ENCODE measurements around the gene RPL7L1.
"Not testable (repeated sequence)": the region's sequence is repeated elsewhere in the genome, so short reads cannot be mapped to it uniquely, and the experiment has no call there.

Gene RPL7L1

GRCh38 chr6:42890311-42891198 lies 11.1 kb downstream of the RPL7L1 start:
- FAIRE-seq (peak; percentile 88), DNase-seq (ENCODE audit: extremely low spot score, insufficient read length, low read depth) (peak; percentile 92)

- DNase-seq (ENCODE audit: extremely low spot score, insufficient read length, low read depth) (no peak), FAIRE-seq (no peak)
Observed at GRCh38 chr6:42891199-42891722, 11.8 kb downstream of the RPL7L1 start.

GRCh38 chr6:42894041-42894828 lies 14.8 kb downstream of the RPL7L1 start:
- not testable (repeated sequence) for FAIRE-seq; DNase-seq (ENCODE audit: extremely low spot score, insufficient read length, low read depth)

- no peak for DNase-seq (ENCODE audit: extremely low spot score, insufficient read length, low read depth)
- no peak for FAIRE-seq
Observed at GRCh38 chr6:42896178-42896719, 16.8 kb downstream of the RPL7L1 start.

- peak; percentile 81 for FAIRE-seq
- no peak for DNase-seq (ENCODE audit: extremely low spot score, insufficient read length, low read depth)
Observed at GRCh38 chr6:42898891-42899361, 19.5 kb downstream of the RPL7L1 start.

- DNase-seq (ENCODE audit: extremely low spot score, insufficient read length, low read depth) (no peak), FAIRE-seq (no peak)
Observed at GRCh38 chr6:42899871-42900270, 20.5 kb downstream of the RPL7L1 start.

- FAIRE-seq, result peak; percentile 86
Observed at GRCh38 chr6:42901538-42901957, 22.1 kb downstream of the RPL7L1 start.

GRCh38 chr6:42902429-42903263 lies 23.2 kb downstream of the RPL7L1 start:
- DNase-seq (ENCODE audit: extremely low spot score, insufficient read length, low read depth); FAIRE-seq: not testable (repeated sequence)

More at GRCh38 chr6:42901538-42901957, 22.1 kb downstream of the RPL7L1 start:
- peak; percentile 53 for DNase-seq (ENCODE audit: extremely low spot score, insufficient read length, low read depth)

- DNase-seq (ENCODE audit: extremely low spot score, insufficient read length, low read depth), result no peak
- FAIRE-seq, result no peak
Observed at GRCh38 chr6:42904467-42904866, 25.1 kb downstream of the RPL7L1 start.

GRCh38 chr6:42907336-42907735 lies 27.9 kb downstream of the RPL7L1 start:
- FAIRE-seq, result no peak
- DNase-seq (ENCODE audit: extremely low spot score, insufficient read length, low read depth), result no peak

GRCh38 chr6:42909835-42910234 lies 30.4 kb downstream of the RPL7L1 start:
- DNase-seq (ENCODE audit: extremely low spot score, insufficient read length, low read depth), result no peak
- FAIRE-seq, result no peak

- DNase-seq (ENCODE audit: extremely low spot score, insufficient read length, low read depth) (no peak), FAIRE-seq (no peak)
Observed at GRCh38 chr6:42911171-42912021, 32.0 kb downstream of the RPL7L1 start.

- FAIRE-seq (no peak), DNase-seq (ENCODE audit: extremely low spot score, insufficient read length, low read depth) (no peak)
Observed at GRCh38 chr6:42914546-42914945, 35.1 kb downstream of the RPL7L1 start.

GRCh38 chr6:42915732-42916131 lies 36.3 kb downstream of the RPL7L1 start, which contains the start of gene PTCRA:
PTCRA (plus strand) TSS chr6:42916053; CDS start chr6:42916070, 17 bp downstream.
- FAIRE-seq (no peak), DNase-seq (ENCODE audit: extremely low spot score, insufficient read length, low read depth) (no peak)

- FAIRE-seq (no peak), DNase-seq (ENCODE audit: extremely low spot score, insufficient read length, low read depth) (no peak)
Observed at GRCh38 chr6:42916288-42916687, 36.9 kb downstream of the RPL7L1 start.

GRCh38 chr6:42921801-42922200 lies 42.4 kb downstream of the RPL7L1 start:
- no peak for DNase-seq (ENCODE audit: extremely low spot score, insufficient read length, low read depth)
- no peak for FAIRE-seq

GRCh38 chr6:42923666-42924065 lies 44.2 kb downstream of the RPL7L1 start:
- no peak for DNase-seq (ENCODE audit: extremely low spot score, insufficient read length, low read depth)
- FAIRE-seq, result no peak

GRCh38 chr6:42925248-42925857 lies 45.9 kb downstream of the RPL7L1 start:
- DNase-seq (ENCODE audit: extremely low spot score, insufficient read length, low read depth) (no peak), FAIRE-seq (no peak)
